Epithelial cell of proximal tubule (primary cell): ENCODE data around the gene EPG5. TPM values are rescaled to one million over a fixed set of nuclear protein-coding genes. Genes with fewer than 3 reads are reported as not detected.

Experiments
- DNase-seq: peaks from one replicate; pipeline ENCODE4 v3.0.0-alpha.2; 2011; ENCODE audit warnings: low read depth
- H3K4me3 ChIP-seq: 2 replicates; pipeline ENCODE4 v1.5.1; 2011; ENCODE audit warnings: low read depth, mild to moderate bottlenecking, low read length
- CTCF ChIP-seq: conservative IDR thresholded peaks from 2 replicates; pipeline ENCODE4 v1.5.1; 2012; ENCODE audit warnings: low read depth, mild to moderate bottlenecking, low read length
- total RNA-seq: library from RNA; depleted of rRNA; stranded (reverse); fragments of >200 nt; gene quantifications from 2 replicates; pipeline ENCODE4 v1.2.3, GENCODE V29; 2015

The EPG5 gene
- total RNA-seq, 1 donor from 2014 or later = 10.7 TPM

- H3K4me3 ChIP-seq = no peak overlapping the region
- TF ChIP-seq CTCF = no peak
- no peak for DNase-seq
Observed at GRCh38 chr18:45847119-45847518, 120.0 kb downstream of the EPG5 start.

GRCh38 chr18:45845410-45845809, 121.7 kb downstream of the EPG5 start:
- H3K4me3 ChIP-seq = no peak overlapping the region
- no peak for TF ChIP-seq CTCF
- DNase-seq = no peak

- no peak overlapping the region for H3K4me3 ChIP-seq
- DNase-seq = no peak
- TF ChIP-seq CTCF = no peak
Observed at GRCh38 chr18:45844938-45845337, 122.2 kb downstream of the EPG5 start.

- DNase-seq = no peak
- no peak overlapping the region for H3K4me3 ChIP-seq
- no peak for TF ChIP-seq CTCF
Observed at GRCh38 chr18:45843019-45843418, 124.1 kb downstream of the EPG5 start.

- TF ChIP-seq CTCF = no peak
- no peak overlapping the region for H3K4me3 ChIP-seq
- no peak for DNase-seq
Observed at GRCh38 chr18:45841765-45842442, 125.2 kb downstream of the EPG5 start.

- no peak overlapping the region for H3K4me3 ChIP-seq
- DNase-seq = no peak
- TF ChIP-seq CTCF = no peak
Observed at GRCh38 chr18:45841060-45841764, 125.9 kb downstream of the EPG5 start.
